HepG2 (cell line): ENCODE results near the gene RPS8. TPM values are rescaled to one million over a fixed set of nuclear protein-coding genes. Genes with fewer than 3 reads are reported as not detected.

Experiments
- ATM ChIP-seq: fragments of 450-650 bp; IDR thresholded peaks from 2 replicates; pipeline ENCODE4 v1.7.1; 2017; ENCODE audit warnings: mild to moderate bottlenecking, borderline replicate concordance
- KLF6 ChIP-seq: IDR thresholded peaks from 2 replicates; pipeline ENCODE4 v1.8.0; 2016; ENCODE audit warnings: missing biosample characterization, missing genetic modification reagents
- MEIS2 ChIP-seq: sonication (generic); formaldehyde crosslinking; IDR thresholded peaks from 2 replicates; pipeline ENCODE4 v1.9.0; 2021; ENCODE audit warnings: mild to moderate bottlenecking, missing genetic modification reagents
- MIER2 ChIP-seq: IDR thresholded peaks from 2 replicates; pipeline ENCODE4 v1.6.1; 2016; ENCODE audit warnings: missing biosample characterization, missing genetic modification reagents
- NCOA2 ChIP-seq: sonication (generic); formaldehyde crosslinking; IDR thresholded peaks from 2 replicates; pipeline ENCODE4 v1.8.0; 2022; ENCODE audit warnings: inconsistent platforms
- NCOA5 ChIP-seq: sonication (generic); formaldehyde crosslinking; IDR thresholded peaks from 2 replicates; pipeline ENCODE4 v1.4.0; 2020; ENCODE audit warnings: missing genetic modification reagents
- RORA ChIP-seq: sonication (generic); formaldehyde crosslinking; IDR thresholded peaks from 2 replicates; pipeline ENCODE4 v1.5.0; 2020; ENCODE audit warnings: mild to moderate bottlenecking, missing genetic modification reagents, moderate library complexity
- TEAD3 ChIP-seq: optimal IDR thresholded peaks from 2 replicates; pipeline ENCODE3; 2016; ENCODE audit warnings: borderline replicate concordance
- THAP8 ChIP-seq: sonication (generic); formaldehyde crosslinking; IDR thresholded peaks from 2 replicates; pipeline ENCODE4 v1.5.1; 2020; ENCODE audit warnings: missing genetic modification reagents, mild to moderate bottlenecking, borderline replicate concordance
- ZBTB42 ChIP-seq: sonication (generic); formaldehyde crosslinking; IDR thresholded peaks from 2 replicates; pipeline ENCODE4 v1.5.0; 2020; ENCODE audit warnings: mild to moderate bottlenecking, missing genetic modification reagents
- ZMAT3 ChIP-seq: sonication (generic); formaldehyde crosslinking; conservative IDR thresholded peaks from 2 replicates; pipeline ENCODE4 v1.7.0; 2021; ENCODE audit warnings: missing genetic modification reagents
- ZNF460 ChIP-seq: sonication (generic); formaldehyde crosslinking; IDR thresholded peaks from 2 replicates; pipeline ENCODE4 v1.5.1; 2020; ENCODE audit warnings: missing genetic modification reagents, mild to moderate bottlenecking, borderline replicate concordance
- ZNF547 ChIP-seq: sonication (generic); formaldehyde crosslinking; IDR thresholded peaks from 2 replicates; pipeline ENCODE4 v1.5.1; 2020; ENCODE audit warnings: mild to moderate bottlenecking, missing genetic modification reagents
- ZNF616 ChIP-seq: sonication (generic); formaldehyde crosslinking; IDR thresholded peaks from 2 replicates; pipeline ENCODE4 v1.5.0; 2020; ENCODE audit warnings: low read depth, mild to moderate bottlenecking, missing genetic modification reagents
- ZNF776 ChIP-seq: sonication (generic); formaldehyde crosslinking; IDR thresholded peaks from 2 replicates; pipeline ENCODE4 v1.4.0; 2020; ENCODE audit warnings: mild to moderate bottlenecking, missing genetic modification reagents
- ZSCAN22 ChIP-seq: sonication (generic); formaldehyde crosslinking; IDR thresholded peaks from 2 replicates; pipeline ENCODE4 v1.4.0; 2020; ENCODE audit warnings: mild to moderate bottlenecking, missing genetic modification reagents
- polyA plus RNA-seq, 8 experiments: library from polyadenylated mRNA; depleted of rRNA in 3 of 8; stranded (reverse) in 7 of 8; unstranded in 1 of 8; fragments of >200 nt; fragmentation: Illumina TruSeq in 4 of 8; extraction: Trizol in 4 of 8; gene quantifications; 2 replicates each; pipeline versions ENCODE4 v1.2.1 to v1.2.3, GENCODE V29; 2011 to 2016; ENCODE audit warnings: low read depth in 4 of 8, missing spikeins in 1 of 8, mixed read lengths in 1 of 8; ENCODE audit not compliant: insufficient read depth in 1 of 8
- total RNA-seq, 5 experiments: library from RNA; depleted of rRNA; stranded (reverse); fragments of >200 nt; fragmentation: Illumina TruSeq; extraction: Trizol; gene quantifications; 2 replicates each; pipeline ENCODE4 v1.2.3, GENCODE V29; 2016; ENCODE audit warnings: low read depth in 1 of 5
- TF ChIP-seq, protein P1 (sequence below): IDR thresholded peaks from 2 replicates; pipeline ENCODE4 v1.6.1; 2016; ENCODE audit warnings: missing compliant biosample characterization, missing genetic modification reagents, borderline replicate concordance
- TF ChIP-seq, protein P2 (sequence below): sonication (generic); formaldehyde crosslinking; IDR thresholded peaks from 2 replicates; pipeline ENCODE4 v1.5.1; 2020; ENCODE audit warnings: mild to moderate bottlenecking, missing genetic modification reagents, moderate library complexity
- TF ChIP-seq, protein P3 (sequence below): sonication (generic); formaldehyde crosslinking; IDR thresholded peaks from 2 replicates; pipeline ENCODE4 v1.4.0; 2020; ENCODE audit warnings: missing genetic modification reagents
- TF ChIP-seq, protein P4 (sequence below): sonication (generic); formaldehyde crosslinking; IDR thresholded peaks from 2 replicates; pipeline ENCODE4 v1.9.0; 2021; ENCODE audit warnings: missing genetic modification reagents, borderline replicate concordance

The RPS8 gene
- total and polyA plus RNA-seq, 2 of the 13 experiments (the other 11 are each of a cell fraction or from before 2014, with no cell fraction given), result 2,628 to 2,822 TPM

GRCh38 chr1:44807364-44808062 lies 32.2 kb downstream of the RPS8 start (continued):
- TF ChIP-seq ZNF776 (CRISPR knock-in tag), result no peak
- TF ChIP-seq, protein P1, sequence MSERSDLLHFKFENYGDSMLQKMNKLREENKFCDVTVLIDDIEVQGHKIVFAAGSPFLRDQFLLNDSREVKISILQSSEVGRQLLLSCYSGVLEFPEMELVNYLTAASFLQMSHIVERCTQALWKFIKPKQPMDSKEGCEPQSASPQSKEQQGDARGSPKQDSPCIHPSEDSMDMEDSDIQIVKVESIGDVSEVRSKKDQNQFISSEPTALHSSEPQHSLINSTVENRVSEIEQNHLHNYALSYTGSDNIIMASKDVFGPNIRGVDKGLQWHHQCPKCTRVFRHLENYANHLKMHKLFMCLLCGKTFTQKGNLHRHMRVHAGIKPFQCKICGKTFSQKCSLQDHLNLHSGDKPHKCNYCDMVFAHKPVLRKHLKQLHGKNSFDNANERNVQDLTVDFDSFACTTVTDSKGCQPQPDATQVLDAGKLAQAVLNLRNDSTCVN (CRISPR knock-in tag), result peak; percentile 22; the same call in 1 of the 2 replicates
- TF ChIP-seq, protein P2, sequence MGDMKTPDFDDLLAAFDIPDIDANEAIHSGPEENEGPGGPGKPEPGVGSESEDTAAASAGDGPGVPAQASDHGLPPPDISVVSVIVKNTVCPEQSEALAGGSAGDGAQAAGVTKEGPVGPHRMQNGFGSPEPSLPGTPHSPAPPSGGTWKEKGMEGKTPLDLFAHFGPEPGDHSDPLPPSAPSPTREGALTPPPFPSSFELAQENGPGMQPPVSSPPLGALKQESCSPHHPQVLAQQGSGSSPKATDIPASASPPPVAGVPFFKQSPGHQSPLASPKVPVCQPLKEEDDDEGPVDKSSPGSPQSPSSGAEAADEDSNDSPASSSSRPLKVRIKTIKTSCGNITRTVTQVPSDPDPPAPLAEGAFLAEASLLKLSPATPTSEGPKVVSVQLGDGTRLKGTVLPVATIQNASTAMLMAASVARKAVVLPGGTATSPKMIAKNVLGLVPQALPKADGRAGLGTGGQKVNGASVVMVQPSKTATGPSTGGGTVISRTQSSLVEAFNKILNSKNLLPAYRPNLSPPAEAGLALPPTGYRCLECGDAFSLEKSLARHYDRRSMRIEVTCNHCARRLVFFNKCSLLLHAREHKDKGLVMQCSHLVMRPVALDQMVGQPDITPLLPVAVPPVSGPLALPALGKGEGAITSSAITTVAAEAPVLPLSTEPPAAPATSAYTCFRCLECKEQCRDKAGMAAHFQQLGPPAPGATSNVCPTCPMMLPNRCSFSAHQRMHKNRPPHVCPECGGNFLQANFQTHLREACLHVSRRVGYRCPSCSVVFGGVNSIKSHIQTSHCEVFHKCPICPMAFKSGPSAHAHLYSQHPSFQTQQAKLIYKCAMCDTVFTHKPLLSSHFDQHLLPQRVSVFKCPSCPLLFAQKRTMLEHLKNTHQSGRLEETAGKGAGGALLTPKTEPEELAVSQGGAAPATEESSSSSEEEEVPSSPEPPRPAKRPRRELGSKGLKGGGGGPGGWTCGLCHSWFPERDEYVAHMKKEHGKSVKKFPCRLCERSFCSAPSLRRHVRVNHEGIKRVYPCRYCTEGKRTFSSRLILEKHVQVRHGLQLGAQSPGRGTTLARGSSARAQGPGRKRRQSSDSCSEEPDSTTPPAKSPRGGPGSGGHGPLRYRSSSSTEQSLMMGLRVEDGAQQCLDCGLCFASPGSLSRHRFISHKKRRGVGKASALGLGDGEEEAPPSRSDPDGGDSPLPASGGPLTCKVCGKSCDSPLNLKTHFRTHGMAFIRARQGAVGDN (CRISPR knock-in tag), result peak; percentile 100
- TF ChIP-seq MEIS2 (CRISPR knock-in tag), result peak; percentile 18
- TF ChIP-seq, protein P3, sequence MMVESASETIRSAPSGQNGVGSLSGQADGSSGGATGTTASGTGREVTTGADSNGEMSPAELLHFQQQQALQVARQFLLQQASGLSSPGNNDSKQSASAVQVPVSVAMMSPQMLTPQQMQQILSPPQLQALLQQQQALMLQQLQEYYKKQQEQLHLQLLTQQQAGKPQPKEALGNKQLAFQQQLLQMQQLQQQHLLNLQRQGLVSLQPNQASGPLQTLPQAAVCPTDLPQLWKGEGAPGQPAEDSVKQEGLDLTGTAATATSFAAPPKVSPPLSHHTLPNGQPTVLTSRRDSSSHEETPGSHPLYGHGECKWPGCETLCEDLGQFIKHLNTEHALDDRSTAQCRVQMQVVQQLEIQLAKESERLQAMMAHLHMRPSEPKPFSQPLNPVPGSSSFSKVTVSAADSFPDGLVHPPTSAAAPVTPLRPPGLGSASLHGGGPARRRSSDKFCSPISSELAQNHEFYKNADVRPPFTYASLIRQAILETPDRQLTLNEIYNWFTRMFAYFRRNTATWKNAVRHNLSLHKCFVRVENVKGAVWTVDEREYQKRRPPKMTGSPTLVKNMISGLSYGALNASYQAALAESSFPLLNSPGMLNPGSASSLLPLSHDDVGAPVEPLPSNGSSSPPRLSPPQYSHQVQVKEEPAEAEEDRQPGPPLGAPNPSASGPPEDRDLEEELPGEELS (CRISPR knock-in tag), result peak; percentile 67; the same call in 1 of the 2 replicates
- no peak for TF ChIP-seq NCOA5 (CRISPR knock-in tag)
- TF ChIP-seq MIER2 (CRISPR knock-in tag), result 0 out of 2 replicates have a peak, but pooled peaks have one; percentile 52
- peak; percentile 34; the same call in 1 of the 2 replicates for TF ChIP-seq NCOA2 (CRISPR knock-in tag)
- no peak for TF ChIP-seq THAP8 (CRISPR knock-in tag)
- TF ChIP-seq, protein P4, sequence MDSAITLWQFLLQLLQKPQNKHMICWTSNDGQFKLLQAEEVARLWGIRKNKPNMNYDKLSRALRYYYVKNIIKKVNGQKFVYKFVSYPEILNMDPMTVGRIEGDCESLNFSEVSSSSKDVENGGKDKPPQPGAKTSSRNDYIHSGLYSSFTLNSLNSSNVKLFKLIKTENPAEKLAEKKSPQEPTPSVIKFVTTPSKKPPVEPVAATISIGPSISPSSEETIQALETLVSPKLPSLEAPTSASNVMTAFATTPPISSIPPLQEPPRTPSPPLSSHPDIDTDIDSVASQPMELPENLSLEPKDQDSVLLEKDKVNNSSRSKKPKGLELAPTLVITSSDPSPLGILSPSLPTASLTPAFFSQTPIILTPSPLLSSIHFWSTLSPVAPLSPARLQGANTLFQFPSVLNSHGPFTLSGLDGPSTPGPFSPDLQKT, result no peak
- TF ChIP-seq RORA (CRISPR knock-in tag), result no peak
- TF ChIP-seq ZNF616 (CRISPR knock-in tag), result 0 out of 2 replicates have a peak, but pooled peaks have one; percentile 82
- TF ChIP-seq ZNF547 (CRISPR knock-in tag), result no peak; the same call in 1 of the 2 replicates
- TF ChIP-seq ATM, result no peak
- TF ChIP-seq TEAD3 (CRISPR knock-in tag), result peak; percentile 45
- peak; percentile 78 for TF ChIP-seq KLF6
- TF ChIP-seq ZMAT3, result peak; percentile 84
- TF ChIP-seq ZBTB42 (CRISPR knock-in tag), result no peak
- 0 out of 2 replicates have a peak, but pooled peaks have one; percentile 9 for TF ChIP-seq ZSCAN22 (CRISPR knock-in tag)
- peak; percentile 19; the same call in 1 of the 2 replicates for TF ChIP-seq ZNF460
